Prostate gland (tissue), 2 donors: Measurements from ENCODE around the gene DOCK7.

Experiments used
- CTCF ChIP-seq, 4 experiments: fragments of 200-600 bp in 2 of 4; fragments of 450-650 bp in 2 of 4; sonication (generic) in 2 of 4; IDR thresholded peaks; 1 replicate in 3 of 4; 2 replicates in 1 of 4; pipeline ENCODE4 v1.5.1; 2016 to 2019; ENCODE audit warnings: antibody characterized with exemption in 4 of 4, mild to moderate bottlenecking in 2 of 4, moderate library complexity in 2 of 4
- POLR2A ChIP-seq: fragments of 450-650 bp; IDR thresholded peaks from one replicate; pipeline ENCODE4 v1.6.1; 2016; ENCODE audit warnings: antibody characterized with exemption, mild to moderate bottlenecking
- POLR2AphosphoS5 ChIP-seq: sonication (generic); formaldehyde crosslinking; IDR thresholded peaks from one replicate; pipeline ENCODE4 v1.6.1; 2017; ENCODE audit warnings: antibody characterized with exemption

GRCh38 chr1:62450301-62450700 lies 237.9 kb downstream of the DOCK7 start:
- TF ChIP-seq POLR2A, result no peak
- TF ChIP-seq CTCF (IDR thresholded peaks at IDR 0.05), result no peak
- no peak for TF ChIP-seq POLR2AphosphoS5
